LNCAP (cell line): ENCODE results near the gene TRPV2.

Experiments
- TF ChIP-seq, protein P1 (sequence below): fragments of 450-650 bp; IDR thresholded peaks from 2 replicates; pipeline ENCODE4 v1.5.1; 2017; ENCODE audit warnings: mild to moderate bottlenecking

Gene TRPV2, protein sequence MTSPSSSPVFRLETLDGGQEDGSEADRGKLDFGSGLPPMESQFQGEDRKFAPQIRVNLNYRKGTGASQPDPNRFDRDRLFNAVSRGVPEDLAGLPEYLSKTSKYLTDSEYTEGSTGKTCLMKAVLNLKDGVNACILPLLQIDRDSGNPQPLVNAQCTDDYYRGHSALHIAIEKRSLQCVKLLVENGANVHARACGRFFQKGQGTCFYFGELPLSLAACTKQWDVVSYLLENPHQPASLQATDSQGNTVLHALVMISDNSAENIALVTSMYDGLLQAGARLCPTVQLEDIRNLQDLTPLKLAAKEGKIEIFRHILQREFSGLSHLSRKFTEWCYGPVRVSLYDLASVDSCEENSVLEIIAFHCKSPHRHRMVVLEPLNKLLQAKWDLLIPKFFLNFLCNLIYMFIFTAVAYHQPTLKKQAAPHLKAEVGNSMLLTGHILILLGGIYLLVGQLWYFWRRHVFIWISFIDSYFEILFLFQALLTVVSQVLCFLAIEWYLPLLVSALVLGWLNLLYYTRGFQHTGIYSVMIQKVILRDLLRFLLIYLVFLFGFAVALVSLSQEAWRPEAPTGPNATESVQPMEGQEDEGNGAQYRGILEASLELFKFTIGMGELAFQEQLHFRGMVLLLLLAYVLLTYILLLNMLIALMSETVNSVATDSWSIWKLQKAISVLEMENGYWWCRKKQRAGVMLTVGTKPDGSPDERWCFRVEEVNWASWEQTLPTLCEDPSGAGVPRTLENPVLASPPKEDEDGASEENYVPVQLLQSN

DNA sequence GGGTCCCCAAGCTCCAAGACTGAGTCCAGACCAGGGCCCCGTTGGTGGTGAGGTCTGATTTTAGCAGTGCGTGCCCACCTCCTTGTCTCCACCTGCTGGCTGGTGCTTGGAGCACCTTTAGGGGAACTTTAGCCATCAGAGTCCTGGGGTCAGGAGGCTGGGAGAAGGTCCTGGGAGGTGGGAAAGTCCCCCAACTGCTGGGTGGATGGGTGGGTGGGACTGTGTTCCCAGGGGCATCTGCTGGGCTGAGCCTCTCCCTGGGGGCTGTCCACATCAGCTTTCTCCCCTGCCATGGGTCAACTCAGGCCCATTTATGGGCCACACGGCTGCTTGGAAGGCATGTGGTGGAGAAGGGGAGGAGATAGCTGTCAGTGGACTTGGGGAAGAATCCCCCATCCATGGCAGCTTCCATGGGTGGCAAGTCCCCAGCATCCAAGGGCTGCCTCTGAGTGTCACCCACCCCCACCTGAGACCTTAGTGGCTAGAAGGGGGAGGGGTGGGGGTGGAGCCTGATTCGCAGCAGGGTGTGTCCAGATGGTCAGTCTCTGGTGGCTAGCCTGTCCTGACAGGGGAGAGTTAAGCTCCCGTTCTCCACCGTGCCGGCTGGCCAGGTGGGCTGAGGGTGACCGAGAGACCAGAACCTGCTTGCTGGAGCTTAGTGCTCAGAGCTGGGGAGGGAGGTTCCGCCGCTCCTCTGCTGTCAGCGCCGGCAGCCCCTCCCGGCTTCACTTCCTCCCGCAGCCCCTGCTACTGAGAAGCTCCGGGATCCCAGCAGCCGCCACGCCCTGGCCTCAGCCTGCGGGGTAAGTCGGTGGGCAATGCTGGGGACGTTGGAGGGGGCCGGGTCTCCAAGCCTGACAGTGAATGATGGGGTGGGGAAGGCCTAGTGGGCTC is at the start of gene TRPV2:
Gene TRPV2 (plus strand): TSS at position 541 of the 894 bp plus-strand sequence. CDS start 2,098 bp downstream, outside the sequence.
- TF ChIP-seq, protein P1, sequence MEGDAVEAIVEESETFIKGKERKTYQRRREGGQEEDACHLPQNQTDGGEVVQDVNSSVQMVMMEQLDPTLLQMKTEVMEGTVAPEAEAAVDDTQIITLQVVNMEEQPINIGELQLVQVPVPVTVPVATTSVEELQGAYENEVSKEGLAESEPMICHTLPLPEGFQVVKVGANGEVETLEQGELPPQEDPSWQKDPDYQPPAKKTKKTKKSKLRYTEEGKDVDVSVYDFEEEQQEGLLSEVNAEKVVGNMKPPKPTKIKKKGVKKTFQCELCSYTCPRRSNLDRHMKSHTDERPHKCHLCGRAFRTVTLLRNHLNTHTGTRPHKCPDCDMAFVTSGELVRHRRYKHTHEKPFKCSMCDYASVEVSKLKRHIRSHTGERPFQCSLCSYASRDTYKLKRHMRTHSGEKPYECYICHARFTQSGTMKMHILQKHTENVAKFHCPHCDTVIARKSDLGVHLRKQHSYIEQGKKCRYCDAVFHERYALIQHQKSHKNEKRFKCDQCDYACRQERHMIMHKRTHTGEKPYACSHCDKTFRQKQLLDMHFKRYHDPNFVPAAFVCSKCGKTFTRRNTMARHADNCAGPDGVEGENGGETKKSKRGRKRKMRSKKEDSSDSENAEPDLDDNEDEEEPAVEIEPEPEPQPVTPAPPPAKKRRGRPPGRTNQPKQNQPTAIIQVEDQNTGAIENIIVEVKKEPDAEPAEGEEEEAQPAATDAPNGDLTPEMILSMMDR: no peak

DNA sequence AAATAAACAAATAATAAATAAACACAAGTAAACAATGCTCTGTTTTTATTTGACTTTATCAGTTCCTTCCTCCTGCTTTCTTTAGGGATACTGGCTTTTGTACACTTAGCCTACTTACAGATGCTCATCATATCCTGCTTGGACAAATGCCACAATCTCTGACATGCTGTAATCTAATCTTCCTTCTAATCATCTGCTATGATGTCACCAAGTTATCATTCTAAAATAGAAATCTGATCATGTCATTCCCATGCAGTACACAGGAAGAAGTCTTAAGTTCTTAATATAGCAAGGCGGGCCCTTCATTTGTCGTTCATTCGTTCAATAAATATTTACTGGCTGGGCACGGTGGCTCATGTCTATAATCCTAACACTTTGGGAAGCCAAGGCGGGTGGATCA is 43.6 kb upstream of the TRPV2 start:
- TF ChIP-seq, protein P1: no peak

DNA sequence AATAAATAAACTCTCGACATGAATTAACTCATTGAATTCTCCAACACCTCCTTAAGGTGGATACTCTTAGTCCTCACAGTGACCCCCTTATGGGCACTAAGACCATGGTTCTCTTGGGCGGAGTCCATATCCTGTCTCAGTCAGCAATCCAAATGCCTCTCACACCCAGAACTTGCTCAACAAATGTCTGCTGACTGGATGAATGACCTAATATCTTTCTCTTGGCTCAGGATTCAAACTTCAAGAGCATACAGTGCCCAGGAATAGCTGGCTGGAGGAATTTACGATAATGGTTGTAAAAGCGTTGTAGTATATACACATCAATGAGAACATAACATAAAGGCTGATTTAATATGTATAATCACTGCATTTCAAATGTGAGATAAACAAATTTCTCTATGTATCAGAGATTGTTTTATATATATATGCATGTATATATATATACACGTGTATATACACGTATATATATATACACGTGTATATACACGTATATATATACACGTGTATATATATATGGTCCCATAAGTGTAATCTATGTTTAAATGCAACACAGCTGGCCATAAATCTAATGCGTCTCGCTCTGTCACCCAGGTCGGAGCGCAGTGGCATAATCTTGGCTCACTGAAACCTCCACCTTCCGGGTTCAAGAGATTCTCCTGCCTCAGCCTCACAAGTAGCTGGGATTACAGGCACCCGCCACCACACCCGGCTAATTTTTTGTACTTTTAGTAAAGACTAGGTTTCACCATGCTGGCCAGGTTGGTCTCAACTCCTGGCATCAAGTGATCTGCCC is 41.0 kb upstream of the TRPV2 start:
- TF ChIP-seq, protein P1: no peak

DNA sequence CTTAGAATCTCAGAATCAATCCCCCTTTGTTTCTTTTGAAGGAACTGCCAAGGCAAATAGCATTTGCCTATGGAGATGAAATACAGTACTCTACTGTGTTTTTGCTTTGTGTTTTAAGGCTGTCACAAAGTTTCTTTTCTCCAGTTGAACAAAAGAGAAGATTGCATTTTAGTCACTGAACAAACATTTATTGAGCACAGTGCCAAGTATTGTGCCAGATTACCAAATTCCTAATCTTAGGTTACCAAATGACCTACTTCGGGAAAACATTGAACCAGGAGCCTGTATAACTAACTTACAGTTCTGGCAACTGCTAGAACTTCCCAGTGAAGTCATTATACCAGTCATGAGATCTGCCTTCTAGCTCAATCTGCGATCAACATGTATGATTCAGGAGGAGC is 37.4 kb upstream of the TRPV2 start:
- TF ChIP-seq, protein P1: no peak

DNA sequence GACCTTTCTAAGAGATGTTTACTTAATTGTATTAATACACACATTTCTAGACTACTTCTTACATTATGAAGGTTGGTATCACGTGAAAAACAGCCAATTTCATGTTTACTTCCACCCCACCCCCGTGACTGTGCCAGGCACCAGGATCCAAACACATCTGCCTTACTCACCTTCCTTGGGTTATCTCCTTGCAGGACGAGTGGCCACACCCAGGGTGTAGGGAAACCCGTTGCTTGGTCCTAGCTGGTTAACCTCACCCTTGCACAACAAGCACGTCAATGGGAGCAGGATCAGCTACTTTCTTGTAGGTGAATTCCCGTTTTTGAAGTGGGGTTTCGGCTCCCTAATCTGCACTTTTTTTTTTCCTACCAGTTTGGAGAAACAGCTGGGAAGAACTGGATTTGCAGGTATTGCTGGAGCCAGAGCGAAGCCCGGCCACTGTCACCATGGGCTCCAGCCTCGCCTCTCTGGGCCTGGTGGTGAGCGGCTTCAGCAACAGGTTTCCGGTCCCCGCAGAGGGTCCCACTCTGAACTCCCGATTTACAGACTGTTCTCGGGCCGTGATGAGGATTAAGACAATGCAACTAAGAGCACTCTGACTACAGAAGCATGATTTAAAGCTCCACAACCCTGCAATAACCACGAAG is 36.6 kb upstream of the TRPV2 start:
- TF ChIP-seq, protein P1: no peak

DNA sequence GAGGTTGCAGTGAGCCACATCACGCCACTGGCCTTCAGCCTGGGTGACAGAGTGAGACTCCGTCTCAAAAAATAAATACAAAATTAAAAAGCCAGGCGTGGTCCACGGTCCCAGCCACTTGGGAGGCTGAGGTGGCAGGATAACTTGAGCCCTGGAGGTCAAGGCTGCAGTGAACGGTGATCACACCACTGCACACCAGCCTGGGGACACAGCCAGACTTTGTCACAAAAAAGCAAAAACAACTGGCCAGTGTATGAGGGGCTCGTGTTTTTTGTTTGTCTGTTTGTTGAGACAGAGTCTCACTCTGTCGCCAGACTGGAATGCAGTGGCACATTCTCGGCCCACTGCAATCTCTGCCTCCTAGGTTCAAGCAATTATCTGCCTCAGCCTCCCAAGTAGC is 35.7 kb upstream of the TRPV2 start:
- TF ChIP-seq, protein P1: no peak
